Neural cell (in vitro differentiated cells): ENCODE data around the gene LURAP1L. TPM values are rescaled to one million over a fixed set of nuclear protein-coding genes. Genes with fewer than 3 reads are reported as not detected.

ENCODE experiments used
- H2AFZ ChIP-seq: fragments of 200-600, 300-800 bp; sonication (generic), shearing (Covaris generic); 2 replicates; pipeline ENCODE4 v1.6.0; 2014; ENCODE audit warnings: low read depth, mild to moderate bottlenecking, antibody characterized with exemption, low read length, moderate library complexity
- H3F3A ChIP-seq: fragments of 200-600 bp; shearing (Covaris generic); 2 replicates; pipeline ENCODE4 v1.6.1; 2016; ENCODE audit warnings: mild to moderate bottlenecking, moderate library complexity, mixed read lengths, antibody characterized with exemption, low read length; ENCODE audit not compliant: insufficient read depth, poor library complexity, severe bottlenecking
- H3K27ac ChIP-seq: fragments of 200-600, 300-800 bp; sonication (generic), shearing (Covaris generic); 2 replicates; pipeline ENCODE4 v1.5.1; 2014; ENCODE audit warnings: mild to moderate bottlenecking, low read length, moderate library complexity
- H3K27me3 ChIP-seq: fragments of 300-800, 200-600 bp; sonication (generic), shearing (Covaris generic); 2 replicates; pipeline ENCODE4 v1.6.0; 2014; ENCODE audit warnings: mild to moderate bottlenecking, low read depth, low read length, moderate library complexity; ENCODE audit not compliant: insufficient read depth
- H3K36me3 ChIP-seq: fragments of 300-800, 200-600 bp; sonication (generic), shearing (Covaris generic); 2 replicates; pipeline ENCODE4 v1.5.1; 2014; ENCODE audit warnings: mild to moderate bottlenecking, antibody characterized with exemption, low read length, moderate library complexity; ENCODE audit not compliant: insufficient read depth
- H3K4me2 ChIP-seq: fragments of 300-800, 200-600 bp; sonication (generic), shearing (Covaris generic); 2 replicates; pipeline ENCODE4 v1.6.0; 2014; ENCODE audit warnings: mild to moderate bottlenecking, low read length
- H3K4me3 ChIP-seq: fragments of 300-800, 200-600 bp; sonication (generic), shearing (Covaris generic); 2 replicates; pipeline ENCODE4 v1.5.1; 2014; ENCODE audit warnings: mild to moderate bottlenecking, low read length, moderate library complexity
- H3K79me2 ChIP-seq: fragments of 200-600 bp; shearing (Covaris generic); replicated peaks from 2 replicates; pipeline ENCODE4 v1.6.0; 2014; ENCODE audit warnings: mild to moderate bottlenecking, low read length, moderate library complexity; ENCODE audit not compliant: insufficient read depth
- H3K9ac ChIP-seq: fragments of 300-800, 200-600 bp; sonication (generic), shearing (Covaris generic); 2 replicates; pipeline ENCODE4 v1.6.1; 2016; ENCODE audit warnings: mild to moderate bottlenecking, low read length, mixed read lengths
- H3K9me2 ChIP-seq: fragments of 200-600 bp; shearing (Covaris generic); 2 replicates; pipeline ENCODE4 v1.6.1; 2016; ENCODE audit warnings: mild to moderate bottlenecking, low read length, mixed read lengths; ENCODE audit not compliant: insufficient read depth
- H3K9me3 ChIP-seq: fragments of 200-600, 300-800 bp; sonication (generic), shearing (Covaris generic); 2 replicates; pipeline ENCODE4 v1.6.1; 2016; ENCODE audit warnings: mild to moderate bottlenecking, mixed run types, low read length, moderate library complexity, mixed read lengths
- H4K20me1 ChIP-seq: fragments of 200-600 bp; shearing (Covaris generic); 2 replicates; pipeline ENCODE4 v1.6.1; 2016; ENCODE audit warnings: mild to moderate bottlenecking, mixed run types; ENCODE audit not compliant: insufficient read depth
- CTCF ChIP-seq: fragments of 450-650 bp; IDR thresholded peaks from 2 replicates; pipeline ENCODE4 v1.5.1; 2014; ENCODE audit warnings: antibody characterized with exemption, mild to moderate bottlenecking, moderate library complexity; ENCODE audit not compliant: poor library complexity, severe bottlenecking
- EP300 ChIP-seq: fragments of 450-650 bp; conservative IDR thresholded peaks from 2 replicates; pipeline ENCODE4 v1.6.1; 2014; ENCODE audit warnings: antibody characterized with exemption, mild to moderate bottlenecking, moderate library complexity; ENCODE audit not compliant: poor library complexity, severe bottlenecking
- MXI1 ChIP-seq: fragments of 450-650 bp; conservative IDR thresholded peaks from 2 replicates; pipeline ENCODE4 v1.6.1; 2014; ENCODE audit warnings: antibody characterized with exemption, mild to moderate bottlenecking; ENCODE audit not compliant: poor library complexity, severe bottlenecking
- POLR2AphosphoS5 ChIP-seq: IDR thresholded peaks from 2 replicates; pipeline ENCODE4 v1.6.1; 2012
- REST ChIP-seq: IDR thresholded peaks from 2 replicates; pipeline ENCODE4 v1.6.1; 2012; ENCODE audit warnings: borderline replicate concordance
- SMC3 ChIP-seq: fragments of 450-650 bp; conservative IDR thresholded peaks from 2 replicates; pipeline ENCODE4 v1.6.1; 2014; ENCODE audit warnings: antibody characterized with exemption, mild to moderate bottlenecking, moderate library complexity; ENCODE audit not compliant: poor library complexity
- polyA plus RNA-seq: library from polyadenylated mRNA; depleted of rRNA; stranded (reverse); fragments of >200 nt; gene quantifications from 2 replicates; pipeline ENCODE4 v1.2.3, GENCODE V29; 2014

The LURAP1L gene
- polyA plus RNA-seq, 1 donor from 2014 or later: 0.59 TPM

- Histone ChIP-seq H3K27ac (no peak overlapping the region), H4K20me1 (no peaks in the 10 kb centered on the region), H3K9ac (no peak overlapping the region), H3K4me3 (no peak overlapping the region), H3K79me2 (no peaks in the 10 kb centered on the region), H3K27me3 (no peaks in the 10 kb centered on the region), H3F3A (no peaks in the 10 kb centered on the region), H3K4me2 (no peak overlapping the region), H3K9me3 (no peaks in the 10 kb centered on the region), H3K36me3 (no peaks in the 10 kb centered on the region), H3K9me2 (no peaks in the 10 kb centered on the region), H2AFZ (no peak overlapping the region)
- TF ChIP-seq EP300: no peak
- no peak for TF ChIP-seq REST
Observed at GRCh38 chr9:12817702-12818101, 42.9 kb downstream of the LURAP1L start.

- no peak overlapping the region for H3K4me2 ChIP-seq
- TF ChIP-seq SMC3 (no peak), CTCF (no peak), POLR2AphosphoS5 (no peak), EP300 (no peak), MXI1 (no peak), REST (no peak)
Observed at GRCh38 chr9:12818431-12819000, 43.7 kb downstream of the LURAP1L start.

More at GRCh38 chr9:12818431-12819000, 43.7 kb downstream of the LURAP1L start:
- H3F3A ChIP-seq: no peaks in the 10 kb centered on the region
- H4K20me1 ChIP-seq: no peaks in the 10 kb centered on the region
- H3K4me3 ChIP-seq: no peak overlapping the region
- H2AFZ ChIP-seq: no peak overlapping the region
- H3K9me2 ChIP-seq: no peaks in the 10 kb centered on the region
- no peak overlapping the region for H3K27ac ChIP-seq
- no peaks in the 10 kb centered on the region for H3K9me3 ChIP-seq
- no peak overlapping the region for H3K9ac ChIP-seq
- H3K36me3 ChIP-seq: no peaks in the 10 kb centered on the region
- H3K79me2 ChIP-seq: no peaks in the 10 kb centered on the region
- no peaks in the 10 kb centered on the region for H3K27me3 ChIP-seq
